SK-N-SH (cell line): Measurements from ENCODE around the gene SAMD4A. TPM values are rescaled to one million over a fixed set of nuclear protein-coding genes. Genes with fewer than 3 reads are reported as not detected.

Experiments
- CTCF ChIA-PET: fragments of 300-600, 350-600 bp; formaldehyde crosslinking; extraction: SDS; loops from one replicate; lab custom pipeline; 2021; lab: Yijun Ruan, JAX
- POLR2A ChIA-PET: fragments of 350-600 bp; sonication (Branson Sonifier 250); formaldehyde crosslinking; extraction: SDS; loops from one replicate; lab custom pipeline; 2020; ENCODE audit warnings: antibody characterized with exemption, inconsistent platforms; lab: Yijun Ruan, JAX
- DNase-seq: peaks from one replicate; pipeline ENCODE4 v3.0.0; 2012
- H2AFZ ChIP-seq: fragments of 200-600 bp; sonication (generic); 2 replicates; pipeline ENCODE4 v1.8.1; 2016; ENCODE audit warnings: antibody characterized with exemption, mild to moderate bottlenecking, low read depth
- H3F3A ChIP-seq: fragments of 200-600 bp; sonication (generic); replicated peaks from 2 replicates; pipeline ENCODE3; 2016; ENCODE audit warnings: antibody characterized with exemption, mild to moderate bottlenecking; ENCODE audit not compliant: insufficient read depth
- H3K27ac ChIP-seq, 2 experiments: fragments of 200-500 bp in 1 of 2; fragments of 200-600 bp in 1 of 2; sonication (Bioruptor generic) in 1 of 2; sonication (generic), shearing (Covaris generic) in 1 of 2; 2 replicates each; pipeline versions ENCODE4 v1.5.1 to v1.6.1; 2014 to 2016; ENCODE audit warnings: low read depth in 2 of 2, inconsistent platforms in 1 of 2, low read length in 1 of 2, mild to moderate bottlenecking in 1 of 2, mixed read lengths in 1 of 2
- H3K27me3 ChIP-seq: fragments of 200-600 bp; sonication (generic), shearing (Covaris generic); 2 replicates; pipeline ENCODE4 v1.6.1; 2016; ENCODE audit warnings: mixed run types; ENCODE audit not compliant: insufficient read depth
- H3K36me3 ChIP-seq, 2 experiments: fragments of 200-500 bp in 1 of 2; fragments of 200-600 bp in 1 of 2; sonication (Bioruptor generic) in 1 of 2; sonication (generic) in 1 of 2; replicated peaks in 1 of 2; 2 replicates each; pipeline versions ENCODE3 to v1.5.1; 2014 to 2016; ENCODE audit warnings: low read length in 1 of 2, mild to moderate bottlenecking in 1 of 2; ENCODE audit not compliant: insufficient read depth in 2 of 2, control insufficient read depth in 1 of 2
- H3K4me1 ChIP-seq, 2 experiments: fragments of 200-500 bp in 1 of 2; fragments of 200-600 bp in 1 of 2; sonication (Bioruptor generic) in 1 of 2; sonication (generic), shearing (Covaris generic) in 1 of 2; 2 replicates each; pipeline versions ENCODE4 v1.5.1 to v1.6.1; 2014 to 2016; ENCODE audit warnings: low read depth in 1 of 2, low read length in 1 of 2, mixed run types in 1 of 2; ENCODE audit not compliant: insufficient read depth in 2 of 2, control insufficient read depth in 1 of 2
- H3K4me2 ChIP-seq: fragments of 200-600 bp; sonication (generic), shearing (Covaris generic); 2 replicates; pipeline ENCODE4 v1.6.1; 2017; ENCODE audit warnings: mixed run types
- H3K4me3 ChIP-seq, 2 experiments: fragments of 200-500 bp in 1 of 2; fragments of 200-600 bp in 1 of 2; sonication (Bioruptor generic) in 1 of 2; sonication (generic), shearing (Covaris generic) in 1 of 2; 2 replicates each; pipeline versions ENCODE4 v1.5.1 to v1.8.1; 2014 to 2016; ENCODE audit warnings: low read depth in 2 of 2, inconsistent platforms in 1 of 2, low read length in 1 of 2, mild to moderate bottlenecking in 1 of 2, mixed read lengths in 1 of 2, moderate library complexity in 1 of 2
- H3K79me2 ChIP-seq: fragments of 200-600 bp; sonication (generic); 2 replicates; pipeline ENCODE4 v1.8.1; 2017; ENCODE audit warnings: mild to moderate bottlenecking; ENCODE audit not compliant: insufficient read depth
- H3K9ac ChIP-seq: fragments of 200-600 bp; sonication (generic); 2 replicates; pipeline ENCODE4 v1.6.1; 2017; ENCODE audit warnings: mixed run types
- H3K9me2 ChIP-seq: fragments of 200-600 bp; sonication (generic); 2 replicates; pipeline ENCODE4 v1.6.1; 2017; ENCODE audit warnings: mixed run types
- H3K9me3 ChIP-seq: fragments of 200-600 bp; sonication (generic); 2 replicates; pipeline ENCODE4 v1.6.1; 2017; ENCODE audit warnings: mixed run types, mild to moderate bottlenecking, moderate library complexity
- H4K20me1 ChIP-seq: fragments of 200-600 bp; sonication (generic); 2 replicates; pipeline ENCODE4 v1.6.1; 2017; ENCODE audit warnings: mild to moderate bottlenecking, mixed run types; ENCODE audit not compliant: insufficient read depth
- ELF1 ChIP-seq: IDR thresholded peaks from 2 replicates; pipeline ENCODE4 v1.4.0; 2012
- FOSL2 ChIP-seq: IDR thresholded peaks from 2 replicates; pipeline ENCODE4 v1.4.0; 2012; ENCODE audit warnings: low read depth, mild to moderate bottlenecking, moderate library complexity, borderline replicate concordance
- GATA2 ChIP-seq: sonication (generic); formaldehyde crosslinking; IDR thresholded peaks from 2 replicates; pipeline ENCODE4 v1.5.0; 2020; ENCODE audit warnings: mild to moderate bottlenecking, missing genetic modification reagents
- JUND ChIP-seq: IDR thresholded peaks from 2 replicates; pipeline ENCODE4 v1.4.0; 2012
- MXI1 ChIP-seq: IDR thresholded peaks from 2 replicates; pipeline ENCODE4 v1.6.1; 2012; ENCODE audit warnings: mild to moderate bottlenecking, low read depth, low read length, improper control_type of control experiment
- NRF1 ChIP-seq: IDR thresholded peaks from 2 replicates; pipeline ENCODE4 v1.6.1; 2012; ENCODE audit warnings: low read depth, mild to moderate bottlenecking, low read length
- WGBS: methylation state at CpG from one replicate; pipeline ENCODE4 v1.1.6; 2017; ENCODE audit warnings: low lambda C conversion rate; 5-methylcytosine and 5-hydroxymethylcytosine counted together
- polyA plus RNA-seq, 3 experiments: library from polyadenylated mRNA; depleted of rRNA; stranded (reverse); fragments of >200 nt; gene quantifications; 2 replicates each; pipeline ENCODE4 v1.2.3, GENCODE V29; 2012
- TF ChIP-seq, protein P1 (sequence below): fragments of 150-350 bp; IDR thresholded peaks from 2 replicates; pipeline ENCODE4 v1.6.1; 2016; ENCODE audit warnings: mild to moderate bottlenecking, low read depth, low read length
- TF ChIP-seq, protein P2 (sequence below): IDR thresholded peaks from 2 replicates; pipeline ENCODE4 v1.4.0; 2012; ENCODE audit warnings: low read depth, borderline replicate concordance
- TF ChIP-seq, protein P3 (sequence below): fragments of 200-600 bp; sonication (generic); IDR thresholded peaks from 2 replicates; pipeline ENCODE4 v1.6.1; 2017; ENCODE audit warnings: antibody characterized with exemption, mild to moderate bottlenecking, moderate library complexity
- TF ChIP-seq, protein P4 (sequence below): IDR thresholded peaks from 2 replicates; pipeline ENCODE4 v1.6.1; 2012; ENCODE audit warnings: mild to moderate bottlenecking, low read depth, low read length, moderate library complexity
- TF ChIP-seq, protein P5 (sequence below): IDR thresholded peaks from 2 replicates; pipeline ENCODE4 v1.4.0; 2012; ENCODE audit warnings: low read depth

The SAMD4A gene
- polyA plus RNA-seq, 1 of the 3 experiments (the other 2 are of a cell fraction), result 5.0 TPM

DNA sequence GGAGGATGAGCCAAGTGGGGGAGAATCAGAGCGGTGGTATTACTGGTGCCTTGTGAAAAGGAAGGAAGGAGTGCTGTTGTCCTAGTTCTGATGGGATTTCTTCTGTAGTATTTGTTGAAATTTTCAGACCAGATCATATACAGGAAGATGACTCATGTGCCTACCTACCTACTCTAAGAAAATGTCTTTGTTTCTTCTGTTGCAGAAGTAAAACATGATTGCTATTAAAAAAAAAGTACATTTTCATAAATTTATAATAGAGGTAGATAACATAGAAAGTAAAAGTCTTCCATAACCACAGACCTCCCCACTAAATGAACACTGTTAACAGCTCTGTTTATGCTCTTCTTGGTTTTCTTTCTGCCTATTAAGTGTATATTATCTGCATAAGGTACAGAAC is 26.9 kb downstream of the SAMD4A start:
- Histone ChIP-seq H3F3A (peaks cover 24% of the 10 kb centered on the region), H3K9me3 (no peaks in the 10 kb centered on the region), H3K4me1 (peaks cover 0 to 44% of the 10 kb centered on the region in 2 experiments; a peak in 2 of 4 replicates), H2AFZ (no peak overlapping the region), H3K9me2 (no peaks in the 10 kb centered on the region), H3K36me3 (peaks cover 0 to 2% of the 10 kb centered on the region in 2 experiments), H3K27me3 (no peaks in the 10 kb centered on the region), H3K4me3 (peak overlapping the region in 1 of 2 experiments; percentile 26; a peak in 1 of 4 replicates), H3K27ac (peak overlapping the region in 1 of 2 experiments; percentile 68; a peak in 2 of 4 replicates), H4K20me1 (peaks cover 45% of the 10 kb centered on the region), H3K79me2 (peaks cover 100% of the 10 kb centered on the region), H3K4me2 (peak overlapping the region; percentile 65), H3K9ac (peak overlapping the region; percentile 48; the same call in 1 of the 2 replicates)
- 36% methylated on average over 1 of the region's 1 CpG for WGBS
- DNase-seq, result no peak
- ChIA-PET CTCF (interaction anchor here (0.8 to 1.6 kb wide), 4 partner anchors 10 to 98 kb away, joined by 3 to 4 read pairs (median 3); no protein-coding TSS in a partner anchor), POLR2A (no interaction called here)
- TF ChIP-seq NRF1, result no peak
- peak; percentile 48 for TF ChIP-seq JUND
- TF ChIP-seq, protein P1, sequence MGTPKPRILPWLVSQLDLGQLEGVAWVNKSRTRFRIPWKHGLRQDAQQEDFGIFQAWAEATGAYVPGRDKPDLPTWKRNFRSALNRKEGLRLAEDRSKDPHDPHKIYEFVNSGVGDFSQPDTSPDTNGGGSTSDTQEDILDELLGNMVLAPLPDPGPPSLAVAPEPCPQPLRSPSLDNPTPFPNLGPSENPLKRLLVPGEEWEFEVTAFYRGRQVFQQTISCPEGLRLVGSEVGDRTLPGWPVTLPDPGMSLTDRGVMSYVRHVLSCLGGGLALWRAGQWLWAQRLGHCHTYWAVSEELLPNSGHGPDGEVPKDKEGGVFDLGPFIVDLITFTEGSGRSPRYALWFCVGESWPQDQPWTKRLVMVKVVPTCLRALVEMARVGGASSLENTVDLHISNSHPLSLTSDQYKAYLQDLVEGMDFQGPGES, result no peak
- TF ChIP-seq, protein P2, sequence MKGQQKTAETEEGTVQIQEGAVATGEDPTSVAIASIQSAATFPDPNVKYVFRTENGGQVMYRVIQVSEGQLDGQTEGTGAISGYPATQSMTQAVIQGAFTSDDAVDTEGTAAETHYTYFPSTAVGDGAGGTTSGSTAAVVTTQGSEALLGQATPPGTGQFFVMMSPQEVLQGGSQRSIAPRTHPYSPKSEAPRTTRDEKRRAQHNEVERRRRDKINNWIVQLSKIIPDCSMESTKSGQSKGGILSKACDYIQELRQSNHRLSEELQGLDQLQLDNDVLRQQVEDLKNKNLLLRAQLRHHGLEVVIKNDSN, result no peak
- TF ChIP-seq ELF1, result no peak
- TF ChIP-seq, protein P3, sequence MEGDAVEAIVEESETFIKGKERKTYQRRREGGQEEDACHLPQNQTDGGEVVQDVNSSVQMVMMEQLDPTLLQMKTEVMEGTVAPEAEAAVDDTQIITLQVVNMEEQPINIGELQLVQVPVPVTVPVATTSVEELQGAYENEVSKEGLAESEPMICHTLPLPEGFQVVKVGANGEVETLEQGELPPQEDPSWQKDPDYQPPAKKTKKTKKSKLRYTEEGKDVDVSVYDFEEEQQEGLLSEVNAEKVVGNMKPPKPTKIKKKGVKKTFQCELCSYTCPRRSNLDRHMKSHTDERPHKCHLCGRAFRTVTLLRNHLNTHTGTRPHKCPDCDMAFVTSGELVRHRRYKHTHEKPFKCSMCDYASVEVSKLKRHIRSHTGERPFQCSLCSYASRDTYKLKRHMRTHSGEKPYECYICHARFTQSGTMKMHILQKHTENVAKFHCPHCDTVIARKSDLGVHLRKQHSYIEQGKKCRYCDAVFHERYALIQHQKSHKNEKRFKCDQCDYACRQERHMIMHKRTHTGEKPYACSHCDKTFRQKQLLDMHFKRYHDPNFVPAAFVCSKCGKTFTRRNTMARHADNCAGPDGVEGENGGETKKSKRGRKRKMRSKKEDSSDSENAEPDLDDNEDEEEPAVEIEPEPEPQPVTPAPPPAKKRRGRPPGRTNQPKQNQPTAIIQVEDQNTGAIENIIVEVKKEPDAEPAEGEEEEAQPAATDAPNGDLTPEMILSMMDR, result no peak
- TF ChIP-seq, protein P4, sequence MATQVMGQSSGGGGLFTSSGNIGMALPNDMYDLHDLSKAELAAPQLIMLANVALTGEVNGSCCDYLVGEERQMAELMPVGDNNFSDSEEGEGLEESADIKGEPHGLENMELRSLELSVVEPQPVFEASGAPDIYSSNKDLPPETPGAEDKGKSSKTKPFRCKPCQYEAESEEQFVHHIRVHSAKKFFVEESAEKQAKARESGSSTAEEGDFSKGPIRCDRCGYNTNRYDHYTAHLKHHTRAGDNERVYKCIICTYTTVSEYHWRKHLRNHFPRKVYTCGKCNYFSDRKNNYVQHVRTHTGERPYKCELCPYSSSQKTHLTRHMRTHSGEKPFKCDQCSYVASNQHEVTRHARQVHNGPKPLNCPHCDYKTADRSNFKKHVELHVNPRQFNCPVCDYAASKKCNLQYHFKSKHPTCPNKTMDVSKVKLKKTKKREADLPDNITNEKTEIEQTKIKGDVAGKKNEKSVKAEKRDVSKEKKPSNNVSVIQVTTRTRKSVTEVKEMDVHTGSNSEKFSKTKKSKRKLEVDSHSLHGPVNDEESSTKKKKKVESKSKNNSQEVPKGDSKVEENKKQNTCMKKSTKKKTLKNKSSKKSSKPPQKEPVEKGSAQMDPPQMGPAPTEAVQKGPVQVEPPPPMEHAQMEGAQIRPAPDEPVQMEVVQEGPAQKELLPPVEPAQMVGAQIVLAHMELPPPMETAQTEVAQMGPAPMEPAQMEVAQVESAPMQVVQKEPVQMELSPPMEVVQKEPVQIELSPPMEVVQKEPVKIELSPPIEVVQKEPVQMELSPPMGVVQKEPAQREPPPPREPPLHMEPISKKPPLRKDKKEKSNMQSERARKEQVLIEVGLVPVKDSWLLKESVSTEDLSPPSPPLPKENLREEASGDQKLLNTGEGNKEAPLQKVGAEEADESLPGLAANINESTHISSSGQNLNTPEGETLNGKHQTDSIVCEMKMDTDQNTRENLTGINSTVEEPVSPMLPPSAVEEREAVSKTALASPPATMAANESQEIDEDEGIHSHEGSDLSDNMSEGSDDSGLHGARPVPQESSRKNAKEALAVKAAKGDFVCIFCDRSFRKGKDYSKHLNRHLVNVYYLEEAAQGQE, result no peak
- peak; percentile 52; the same call in 1 of the 2 replicates for TF ChIP-seq FOSL2
- no peak for TF ChIP-seq MXI1
- no peak for TF ChIP-seq GATA2 (CRISPR knock-in tag)
- TF ChIP-seq, protein P5, sequence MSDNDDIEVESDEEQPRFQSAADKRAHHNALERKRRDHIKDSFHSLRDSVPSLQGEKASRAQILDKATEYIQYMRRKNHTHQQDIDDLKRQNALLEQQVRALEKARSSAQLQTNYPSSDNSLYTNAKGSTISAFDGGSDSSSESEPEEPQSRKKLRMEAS, result no peak
